Activated B cell treated with CpG ODN at 0.5 μM for 24 hours (primary cell): Measurements from ENCODE around the gene SLC43A1. TPM values are rescaled to one million over a fixed set of nuclear protein-coding genes. Genes with fewer than 3 reads are reported as not detected.

Experiments
- ATAC-seq: fragments of 200-7000 bp; cut with Tn5 transposase; one replicate; pipeline ENCODE4 v1.10.0; 2021; ENCODE audit warnings: low read depth, mild to moderate bottlenecking, moderate library complexity
- CTCF ChIA-PET: fragments of 350-600 bp; sonication (Branson Sonifier 250); formaldehyde crosslinking; loops from one replicate; lab custom pipeline; 2021; ENCODE audit warnings: antibody characterized with exemption; lab: Charles Lee
- POLR2A ChIA-PET: fragments of 350-600 bp; sonication (Branson Sonifier 250); formaldehyde crosslinking; loops from one replicate; lab custom pipeline; 2021; ENCODE audit warnings: antibody characterized with exemption; lab: Charles Lee
- DNase-seq: peaks from one replicate; pipeline ENCODE4 v3.0.0; 2022
- H3K27ac Mint-ChIP-seq: one replicate; pipeline ENCODE4 v1.8.0; 2020; ENCODE audit warnings: mixed read lengths
- H3K27me3 Mint-ChIP-seq: one replicate; pipeline ENCODE4 v1.8.0; 2021; ENCODE audit warnings: mixed read lengths
- H3K36me3 Mint-ChIP-seq: one replicate; pipeline ENCODE4 v1.8.0; 2021; ENCODE audit warnings: low read depth, mixed read lengths
- H3K4me1 Mint-ChIP-seq: one replicate; pipeline ENCODE4 v1.8.0; 2021; ENCODE audit warnings: mixed read lengths
- H3K4me3 Mint-ChIP-seq: one replicate; pipeline ENCODE4 v1.8.0; 2020; ENCODE audit warnings: mild to moderate bottlenecking, mixed read lengths
- H3K9me3 Mint-ChIP-seq: one replicate; pipeline ENCODE4 v1.8.0; 2020; ENCODE audit warnings: mixed read lengths
- CTCF ChIP-seq: fragments of 200-600 bp; IDR thresholded peaks from one replicate; pipeline ENCODE4 v1.8.0; 2022; ENCODE audit warnings: antibody characterized with exemption, mild to moderate bottlenecking
- intact Hi-C: fragments of 100-400 bp; cut with micrococcal nuclease; formaldehyde crosslinking; loops from one replicate; pipeline ENCODE4 v1.15.1; 2024
- total RNA-seq: library from RNA; stranded (reverse); gene quantifications from 2 replicates; pipeline ENCODE4 v1.2.3, GENCODE V29; 2022

The SLC43A1 gene
- total RNA-seq, 1 donor from 2014 or later, result 12.8 TPM

DNA sequence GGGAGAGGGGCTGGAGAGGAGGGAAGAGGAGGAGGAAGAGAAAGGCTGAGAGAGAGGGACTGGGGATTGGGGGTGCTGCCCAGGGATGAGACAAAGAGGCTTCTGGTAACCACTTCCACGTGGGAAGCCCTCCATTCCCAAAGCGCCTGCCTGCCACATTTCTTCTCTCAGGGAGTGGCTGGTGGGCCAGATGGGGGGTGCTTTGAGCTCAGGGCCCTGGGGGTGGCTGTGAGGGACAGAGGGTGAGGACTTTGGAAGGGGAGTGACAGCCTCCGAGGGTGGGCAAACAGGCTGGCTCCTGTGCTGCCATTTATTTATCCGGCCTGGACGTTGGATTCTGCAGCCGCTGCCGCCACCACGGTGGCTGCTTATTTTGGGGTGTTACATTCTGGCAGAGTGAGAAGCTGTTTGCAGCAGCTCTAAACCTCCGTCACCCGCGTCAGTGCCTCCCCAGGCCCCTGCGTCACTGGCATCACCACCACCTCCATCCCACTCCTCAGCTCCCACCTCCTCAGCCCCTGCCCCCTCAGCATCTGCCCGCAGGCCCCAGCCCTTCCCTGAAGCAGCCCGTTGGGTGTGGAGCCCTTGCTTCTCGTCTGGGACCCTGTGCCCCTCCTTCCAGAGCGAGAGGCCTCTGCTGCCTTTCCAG, 53.5 kb downstream of the SLC43A1 start:
- H3K4me3 Mint-ChIP-seq, result peak overlapping the region; percentile 41
- no peak for TF ChIP-seq CTCF
- no peak overlapping the region for H3K27ac Mint-ChIP-seq
- no peaks in the 10 kb centered on the region for H3K36me3 Mint-ChIP-seq
- peaks cover 22% of the 10 kb centered on the region for H3K27me3 Mint-ChIP-seq
- intact Hi-C loops, result no loop called here
- ChIA-PET CTCF (interaction anchor here (2.1 to 7.2 kb wide), 2 partner anchors 22 to 66 kb away, joined by 6 to 224 read pairs; partner anchors contain the start of gene TIMM10), POLR2A (no interaction called here)
- DNase-seq, result no peak
- H3K4me1 Mint-ChIP-seq, result peaks cover 27% of the 10 kb centered on the region
- H3K9me3 Mint-ChIP-seq, result no peaks in the 10 kb centered on the region
- no peak for ATAC-seq

DNA sequence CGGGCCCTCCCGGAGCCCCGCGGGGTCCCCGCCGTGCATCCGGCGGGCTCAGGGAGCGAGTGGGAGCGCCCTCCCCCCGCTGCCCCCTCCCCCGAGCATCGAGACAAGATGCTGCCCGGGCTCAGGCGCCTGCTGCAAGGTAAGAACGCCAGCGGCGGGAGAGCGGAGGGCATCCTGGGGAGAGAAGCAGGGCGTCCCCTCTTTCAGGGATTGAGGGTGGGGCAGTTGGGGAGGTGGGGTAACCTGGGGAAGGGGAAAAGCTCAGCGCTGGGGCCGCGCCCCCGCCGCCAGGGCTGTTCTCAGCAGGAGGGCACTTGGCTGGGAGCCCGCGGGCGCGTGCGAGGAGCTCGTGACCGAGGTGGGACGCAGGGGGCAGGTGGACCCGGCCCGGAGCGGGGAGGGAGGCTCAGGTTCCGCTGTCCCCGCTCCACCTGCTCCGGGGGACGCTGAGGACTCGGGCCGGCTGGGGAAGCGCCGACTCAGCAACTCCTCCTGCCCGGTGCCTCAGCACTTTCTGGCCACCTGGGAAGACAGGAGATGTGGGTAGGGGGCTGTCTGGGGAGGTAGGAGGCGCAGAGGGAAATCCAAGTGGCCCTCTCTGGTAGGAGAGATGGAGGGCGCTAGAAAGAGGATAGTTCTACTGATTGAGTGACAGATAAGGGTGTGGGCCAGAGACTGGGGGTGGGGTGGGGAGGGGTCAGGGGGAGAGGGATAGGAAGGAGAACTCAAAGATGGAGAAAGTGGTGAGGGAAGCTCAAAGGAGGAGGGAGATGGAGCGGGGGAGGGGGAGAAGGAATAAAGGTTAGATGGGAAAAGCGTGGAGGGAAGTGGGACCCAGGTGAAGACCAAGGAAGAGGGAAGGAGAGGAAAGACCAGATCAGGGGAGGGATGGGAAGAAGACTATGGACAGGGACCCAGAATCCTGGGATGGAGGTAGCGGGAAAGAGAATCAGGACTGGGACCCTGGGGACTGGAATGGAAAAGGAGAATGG, 54.4 kb downstream of the SLC43A1 start:
- Mint-ChIP-seq H3K4me1 (peaks cover 28% of the 10 kb centered on the region), H3K36me3 (no peaks in the 10 kb centered on the region), H3K27ac (no peak overlapping the region), H3K4me3 (peak overlapping the region; percentile 41), H3K9me3 (no peaks in the 10 kb centered on the region), H3K27me3 (peaks cover 23% of the 10 kb centered on the region)
- CTCF ChIA-PET, result interaction anchor here (0.6 to 7.2 kb wide), 5 partner anchors 12 to 231 kb away, joined by 3 to 224 read pairs (median 5); partner anchors contain the start of gene TIMM10
- no peak for TF ChIP-seq CTCF
- ATAC-seq (no peak), DNase-seq (peak; percentile 27)
- intact Hi-C loops, result no loop called here
- POLR2A ChIA-PET, result interaction anchor here (0.7 kb wide), 1 partner anchor 21 kb away, joined by 4 read pairs; no protein-coding TSS in a partner anchor

DNA sequence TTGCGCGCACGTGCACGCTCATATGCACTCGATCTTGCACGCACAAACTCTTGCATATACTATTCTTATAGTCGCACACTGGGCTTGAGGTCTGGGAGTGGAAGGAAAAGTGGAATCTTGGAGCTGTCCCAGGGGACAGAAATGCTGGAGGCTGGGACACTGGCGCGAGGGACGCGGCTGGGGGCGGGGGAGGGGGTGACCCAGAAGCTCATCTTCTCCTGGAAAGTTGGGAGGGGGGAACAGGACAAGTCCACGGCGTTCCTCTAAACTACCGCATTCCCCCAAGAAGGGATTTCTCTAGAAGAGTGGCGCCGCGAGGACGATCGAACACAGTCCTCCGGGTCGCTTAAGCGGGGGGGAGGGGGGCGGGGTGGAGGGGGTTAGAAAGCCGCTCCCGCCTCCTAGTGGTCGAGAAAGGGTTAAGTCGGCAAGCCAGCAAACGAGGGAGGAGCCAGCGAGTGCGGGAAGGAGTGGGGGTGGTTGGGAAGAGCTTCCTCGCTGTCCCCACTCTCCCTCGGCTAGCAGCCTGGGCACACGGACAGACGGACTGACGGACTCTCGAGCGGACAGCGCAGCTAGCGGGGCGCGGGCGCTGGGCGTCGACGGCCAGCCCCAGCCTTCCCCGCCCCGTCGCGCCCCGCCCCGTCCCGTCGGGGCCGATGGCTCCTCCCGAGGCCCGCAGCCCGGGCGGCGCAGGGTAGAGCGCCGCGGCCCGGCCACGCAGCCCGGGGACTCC, 55.3 kb downstream of the SLC43A1 start, which contains the start of gene RTN4RL2:
RTN4RL2 (plus strand) TSS at position 507 of the 736 bp plus-strand sequence. CDS start 338 bp downstream, outside the sequence.
- Mint-ChIP-seq H3K9me3 (no peaks in the 10 kb centered on the region), H3K36me3 (no peaks in the 10 kb centered on the region), H3K27ac (no peak within 1 kb of the TSS), H3K4me1 (peaks cover 28% of the 10 kb centered on the region), H3K27me3 (peaks cover 23% of the 10 kb centered on the region), H3K4me3 (peak within 1 kb of the TSS; percentile 77)
- DNase-seq (peak; percentile 35), ATAC-seq (peak; percentile 31)
- ChIA-PET POLR2A (interaction anchor here (0.6 to 1.2 kb wide), 8 partner anchors 9 to 285 kb away, joined by 3 to 6 read pairs (median 4); no protein-coding TSS in a partner anchor), CTCF (interaction anchor here (0.6 to 7.2 kb wide), 8 partner anchors 12 to 232 kb away, joined by 3 to 224 read pairs (median 4); partner anchors contain the start of gene TIMM10)
- no peak for TF ChIP-seq CTCF
- intact Hi-C loops, result no loop called here

DNA sequence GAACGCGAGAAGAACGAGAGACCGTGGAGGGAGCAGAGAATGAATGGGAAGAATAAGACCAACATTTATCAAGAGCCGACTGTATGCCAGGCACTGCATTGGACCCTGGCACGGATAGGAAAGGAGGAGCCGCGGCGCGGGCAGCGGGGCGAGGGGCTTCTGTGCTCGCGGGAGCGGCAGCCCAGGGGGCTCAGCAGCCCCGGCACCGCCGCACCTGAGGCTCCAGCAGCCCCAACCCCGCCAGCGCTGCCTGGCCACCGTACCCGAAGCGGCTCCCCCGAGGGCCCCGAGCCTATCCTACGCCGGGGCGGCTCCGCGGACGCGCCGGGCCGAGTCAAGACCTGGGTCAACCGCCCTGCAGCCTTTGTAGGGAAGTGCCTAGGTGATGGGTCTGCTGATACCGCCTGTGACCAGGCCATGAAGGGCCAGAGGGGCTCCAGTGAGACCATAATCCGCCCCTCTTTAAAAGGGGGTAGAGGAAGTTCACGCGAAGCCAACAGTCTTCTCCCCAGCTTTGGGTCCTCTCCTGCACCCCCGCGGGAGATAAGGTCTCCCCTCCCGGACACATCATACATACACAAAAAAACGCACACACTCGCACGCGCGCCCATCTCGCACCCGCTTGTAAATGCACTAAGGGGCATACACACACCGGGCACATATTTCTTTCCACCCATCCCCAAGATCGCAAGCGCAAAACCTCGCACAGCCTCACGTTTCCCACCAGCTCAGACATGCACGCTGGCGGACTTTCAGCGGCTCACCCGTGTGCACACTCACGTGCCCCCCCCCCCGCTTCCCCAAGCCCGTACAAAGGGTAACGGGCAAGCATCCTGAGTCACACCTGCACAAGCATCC, 56.1 kb downstream of the SLC43A1 start:
- H3K27ac Mint-ChIP-seq, result no peak overlapping the region
- peaks cover 28% of the 10 kb centered on the region for H3K4me1 Mint-ChIP-seq
- no peaks in the 10 kb centered on the region for H3K36me3 Mint-ChIP-seq
- intact Hi-C loops, result no loop called here
- TF ChIP-seq CTCF, result no peak
- peaks cover 23% of the 10 kb centered on the region for H3K27me3 Mint-ChIP-seq
- ATAC-seq (peak; percentile 13), DNase-seq (peak; percentile 42)
- no peaks in the 10 kb centered on the region for H3K9me3 Mint-ChIP-seq
- H3K4me3 Mint-ChIP-seq, result peak overlapping the region; percentile 84
- ChIA-PET POLR2A (interaction anchor here (0.6 to 2.7 kb wide), 15 partner anchors 10 to 285 kb away, joined by 3 to 22 read pairs (median 4); partner anchors contain the start of gene SLC43A1), CTCF (interaction anchor here (0.8 to 7.2 kb wide), 21 partner anchors 12 to 340 kb away, joined by 3 to 224 read pairs (median 12); partner anchors contain the start of genes SLC43A1 and TIMM10)
